HepG2 (cell line): ENCODE results near the gene ABCG2. TPM values are rescaled to one million over a fixed set of nuclear protein-coding genes. Genes with fewer than 3 reads are reported as not detected.

ENCODE experiments used
- ATAC-seq: fragments of 200-7000 bp; cut with Tn5 transposase; 3 replicates; pipeline ENCODE4 v1.9.1; 2020; ENCODE audit warnings: mild to moderate bottlenecking, moderate library complexity
- BruUV-seq: library from RNA; stranded (reverse); fragments of 400-500 nt; replicated peaks from 2 replicates; lab custom pipeline; 2021; lab: Mats Ljungman, UMichigan
- CTCF ChIA-PET: fragments of 300-600 bp; formaldehyde crosslinking; extraction: SDS; loops from one replicate; lab custom pipeline; 2021; ENCODE audit warnings: low total read pairs, inconsistent platforms, low intra/inter-chr PET ratio; lab: Yijun Ruan, JAX
- POLR2A ChIA-PET: fragments of 350-600 bp; sonication (Branson Sonifier 250); formaldehyde crosslinking; loops from one replicate; lab custom pipeline; 2020; ENCODE audit warnings: antibody characterized with exemption, inconsistent platforms; lab: Yijun Ruan, JAX
- DNase-seq: peaks from one replicate; pipeline ENCODE4 v3.0.0-alpha.2; 2015; ENCODE audit warnings: low spot score
- FAIRE-seq: peaks from 3 replicates; lab custom pipeline; 2011; peaks lifted over from hg19 to GRCh38; lab: Jason Lieb, UNC
- H2AFZ ChIP-seq: one replicate; pipeline ENCODE4 v1.6.1; 2011; ENCODE audit warnings: low read length, inconsistent platforms
- H3K27ac ChIP-seq: fragments of 300-600 bp; 3 replicates; pipeline ENCODE4 v1.8.0; 2011; ENCODE audit warnings: mixed run types, mild to moderate bottlenecking, mixed read lengths, low read length, inconsistent platforms; ENCODE audit not compliant: insufficient read depth; ENCODE audit errors: extremely low read length
- H3K27me3 ChIP-seq, 2 experiments: fragments of 200-600 bp in 1 of 2; 2 replicates in 1 of 2; 3 replicates in 1 of 2; pipeline versions ENCODE4 v1.6.0 to v1.8.0; 2011; ENCODE audit warnings: low read length in 2 of 2, mild to moderate bottlenecking in 2 of 2, moderate library complexity in 2 of 2, inconsistent platforms in 1 of 2; ENCODE audit not compliant: insufficient read depth in 2 of 2, control insufficient read depth in 1 of 2
- H3K36me3 ChIP-seq, 2 experiments: fragments of 200-600 bp in 1 of 2; replicated peaks in 1 of 2; 2 replicates in 1 of 2; 3 replicates in 1 of 2; pipeline versions ENCODE4 v1.5.1 to v1.8.0; 2011; ENCODE audit warnings: low read length in 2 of 2, inconsistent platforms in 1 of 2; ENCODE audit not compliant: insufficient read depth in 2 of 2, control insufficient read depth in 1 of 2
- H3K4me1 ChIP-seq: 2 replicates; pipeline ENCODE4 v1.5.1; 2012; ENCODE audit warnings: low read length, inconsistent platforms; ENCODE audit not compliant: insufficient read depth
- H3K4me2 ChIP-seq: 2 replicates; pipeline ENCODE4 v1.6.0; 2011; ENCODE audit warnings: low read depth, low read length, inconsistent platforms
- H3K4me3 ChIP-seq, 3 experiments: fragments of 200-600 bp in 1 of 3; sonication (generic), shearing (Covaris generic) in 1 of 3; replicated peaks in 1 of 3; 2 replicates each; pipeline ENCODE4 v1.5.1; 2011 to 2016; ENCODE audit warnings: low read length in 3 of 3, inconsistent platforms in 2 of 3, low read depth in 2 of 3, mild to moderate bottlenecking in 2 of 3, control low read depth in 1 of 3, mixed read lengths in 1 of 3; ENCODE audit not compliant: insufficient read depth in 1 of 3
- H3K79me2 ChIP-seq: one replicate; pipeline ENCODE4 v1.6.1; 2011; ENCODE audit warnings: low read length, inconsistent platforms; ENCODE audit not compliant: insufficient read depth
- H3K9ac ChIP-seq: 2 replicates; pipeline ENCODE4 v1.6.0; 2011; ENCODE audit warnings: mild to moderate bottlenecking, low read depth, low read length, inconsistent platforms; ENCODE audit not compliant: insufficient read depth
- H3K9me3 ChIP-seq: 2 replicates; pipeline ENCODE4 v1.5.1; 2012; ENCODE audit warnings: mild to moderate bottlenecking, low read length
- H4K20me1 ChIP-seq: 2 replicates; pipeline ENCODE4 v1.6.0; 2011; ENCODE audit warnings: inconsistent platforms, mild to moderate bottlenecking, low read length, moderate library complexity; ENCODE audit not compliant: insufficient read depth
- GABPA ChIP-seq, 2 experiments: IDR thresholded peaks; 2 replicates each; pipeline ENCODE4 v1.6.1; 2011 to 2016; ENCODE audit warnings: low read depth in 2 of 2, low read length in 1 of 2, missing biosample characterization in 1 of 2, missing genetic modification characterization in 1 of 2
- ISL2 ChIP-seq: sonication (generic); formaldehyde crosslinking; IDR thresholded peaks from 2 replicates; pipeline ENCODE4 v1.5.0; 2020; ENCODE audit warnings: missing genetic modification reagents
- LCORL ChIP-seq, 2 experiments: fragments of 450-650 bp in 1 of 2; sonication (generic) in 1 of 2; formaldehyde crosslinking in 1 of 2; IDR thresholded peaks; 2 replicates each; pipeline versions ENCODE4 v1.5.0 to v1.6.1; 2017 to 2020; ENCODE audit warnings: antibody characterized with exemption in 1 of 2, missing genetic modification reagents in 1 of 2
- SMARCC2 ChIP-seq: fragments of 450-650 bp; IDR thresholded peaks from 2 replicates; pipeline ENCODE4 v1.6.1; 2017; ENCODE audit warnings: antibody characterized with exemption, mild to moderate bottlenecking
- TEAD3 ChIP-seq: optimal IDR thresholded peaks from 2 replicates; pipeline ENCODE3; 2016; ENCODE audit warnings: borderline replicate concordance
- ZFP36L1 ChIP-seq: sonication (generic); formaldehyde crosslinking; IDR thresholded peaks from 2 replicates; pipeline ENCODE4 v1.8.0; 2022; ENCODE audit warnings: mild to moderate bottlenecking, missing genetic modification reagents, moderate library complexity
- ZNF468 ChIP-seq: sonication (generic); formaldehyde crosslinking; IDR thresholded peaks from 2 replicates; pipeline ENCODE4 v1.8.0; 2022; ENCODE audit warnings: mild to moderate bottlenecking, moderate library complexity, missing genetic modification reagents
- WGBS: methylation state at CpG from one replicate; pipeline ENCODE4 v1.1.6; 2017; ENCODE audit warnings: low lambda C conversion rate; 5-methylcytosine and 5-hydroxymethylcytosine counted together
- in situ Hi-C: cut with HindIII; loops from 2 replicates; pipeline ENCODE4 v1.10.0; 2017; ENCODE audit warnings: low pct_unique_long_range_greater_than_20kb; ENCODE audit not compliant: extremely low pct_ligation_motif_present
- intact Hi-C: fragments of 100-400 bp; cut with micrococcal nuclease; formaldehyde crosslinking; loops from one replicate; pipeline ENCODE4 v1.10.0; 2022; ENCODE audit not compliant: unreplicated experiment
- polyA plus RNA-seq, 8 experiments: library from polyadenylated mRNA; depleted of rRNA in 3 of 8; stranded (reverse) in 7 of 8; unstranded in 1 of 8; fragments of >200 nt; fragmentation: Illumina TruSeq in 4 of 8; extraction: Trizol in 4 of 8; gene quantifications; 2 replicates each; pipeline versions ENCODE4 v1.2.1 to v1.2.3, GENCODE V29; 2011 to 2016; ENCODE audit warnings: low read depth in 4 of 8, missing spikeins in 1 of 8, mixed read lengths in 1 of 8; ENCODE audit not compliant: insufficient read depth in 1 of 8
- total RNA-seq, 5 experiments: library from RNA; depleted of rRNA; stranded (reverse); fragments of >200 nt; fragmentation: Illumina TruSeq; extraction: Trizol; gene quantifications; 2 replicates each; pipeline ENCODE4 v1.2.3, GENCODE V29; 2016; ENCODE audit warnings: low read depth in 1 of 5
- TF ChIP-seq, protein P1 (sequence below): sonication (generic); formaldehyde crosslinking; IDR thresholded peaks from 2 replicates; pipeline ENCODE4 v1.8.1; 2023; ENCODE audit warnings: missing genetic modification reagents, inconsistent platforms, borderline replicate concordance
- TF ChIP-seq, protein P2 (sequence below): sonication (generic); formaldehyde crosslinking; IDR thresholded peaks from 2 replicates; pipeline ENCODE4 v1.8.1; 2023; ENCODE audit warnings: mild to moderate bottlenecking, moderate library complexity, missing genetic modification reagents
- TF ChIP-seq, protein P3 (sequence below): sonication (generic); formaldehyde crosslinking; IDR thresholded peaks from 2 replicates; pipeline ENCODE4 v1.5.0; 2020; ENCODE audit warnings: mild to moderate bottlenecking, missing genetic modification reagents

ABCG2 gene
- total and polyA plus RNA-seq, 2 of the 13 experiments (the other 11 are each of a cell fraction or from before 2014, with no cell fraction given), result 10.0 to 15.7 TPM

DNA sequence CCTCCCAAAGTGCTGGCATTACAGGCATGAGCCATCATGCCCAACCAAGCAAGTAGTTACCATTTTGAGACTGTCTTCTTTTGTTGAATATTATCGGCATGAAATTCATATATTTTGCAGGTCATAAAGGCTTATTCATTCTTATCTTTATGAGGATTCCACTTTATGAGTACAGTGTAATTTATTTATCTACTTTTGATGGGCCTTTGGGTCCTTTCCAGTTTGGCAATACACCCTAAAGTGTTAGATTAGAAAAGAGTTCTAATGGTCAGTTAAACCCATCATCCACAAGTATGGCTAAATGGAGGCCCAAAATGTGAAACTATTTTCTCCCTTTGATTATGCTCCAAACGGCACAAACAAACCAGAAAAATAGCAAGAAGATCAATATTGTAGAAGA, 10.9 kb upstream of the ABCG2 start:
- in situ Hi-C loops, result no loop called here
- Histone ChIP-seq H3K27me3 (no peaks in the 10 kb centered on the region; a peak in 1 of 5 replicates), H3K36me3 (no peaks in the 10 kb centered on the region), H3K79me2 (no peaks in the 10 kb centered on the region), H3K9me3 (no peaks in the 10 kb centered on the region), H3K4me3 (no peak overlapping the region), H3K9ac (no peak overlapping the region), H3K4me1 (peaks cover 9% of the 10 kb centered on the region), H2AFZ (no peak overlapping the region), H3K4me2 (no peak overlapping the region), H4K20me1 (no peaks in the 10 kb centered on the region), H3K27ac (no peak overlapping the region)
- ChIA-PET POLR2A (no interaction called here), CTCF (no interaction called here)
- DNase-seq, result no peak
- no peak for ATAC-seq
- intact Hi-C loops, result no loop called here
- 17% methylated on average over 2 of the region's 2 CpGs for WGBS
- FAIRE-seq, result no peak
- TF ChIP-seq, protein P1, sequence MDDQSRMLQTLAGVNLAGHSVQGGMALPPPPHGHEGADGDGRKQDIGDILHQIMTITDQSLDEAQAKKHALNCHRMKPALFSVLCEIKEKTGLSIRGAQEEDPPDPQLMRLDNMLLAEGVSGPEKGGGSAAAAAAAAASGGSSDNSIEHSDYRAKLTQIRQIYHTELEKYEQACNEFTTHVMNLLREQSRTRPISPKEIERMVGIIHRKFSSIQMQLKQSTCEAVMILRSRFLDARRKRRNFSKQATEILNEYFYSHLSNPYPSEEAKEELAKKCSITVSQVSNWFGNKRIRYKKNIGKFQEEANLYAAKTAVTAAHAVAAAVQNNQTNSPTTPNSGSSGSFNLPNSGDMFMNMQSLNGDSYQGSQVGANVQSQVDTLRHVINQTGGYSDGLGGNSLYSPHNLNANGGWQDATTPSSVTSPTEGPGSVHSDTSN, result no peak
- TF ChIP-seq, protein P2, sequence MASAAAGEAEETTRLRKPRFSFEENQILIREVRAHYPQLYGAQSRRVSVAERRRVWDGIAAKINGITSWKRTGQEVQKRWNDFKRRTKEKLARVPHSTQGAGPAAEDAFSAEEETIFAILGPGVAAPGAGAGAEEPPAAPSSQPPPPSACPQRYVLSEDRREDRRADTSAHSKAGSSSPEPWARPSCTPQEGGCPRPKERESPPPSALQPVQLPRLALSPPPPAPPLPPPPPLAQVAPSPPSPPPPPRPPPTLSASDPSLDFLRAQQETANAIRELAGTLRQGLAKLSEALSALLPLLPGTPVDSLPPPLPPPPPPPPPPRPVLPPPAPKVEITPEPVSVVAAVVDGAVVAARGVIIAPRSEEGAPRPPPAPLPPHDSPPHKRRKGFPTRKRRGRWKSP (CRISPR knock-in tag), result no peak
- no peak for TF ChIP-seq GABPA (IDR thresholded peaks at IDR 0.05; ENCODE audit: low read depth, low read length)
- no peak for TF ChIP-seq GABPA (CRISPR knock-in tag; IDR thresholded peaks at IDR 0.05; ENCODE audit: low read depth)
- no peak for TF ChIP-seq ZNF468
- TF ChIP-seq, protein P3, sequence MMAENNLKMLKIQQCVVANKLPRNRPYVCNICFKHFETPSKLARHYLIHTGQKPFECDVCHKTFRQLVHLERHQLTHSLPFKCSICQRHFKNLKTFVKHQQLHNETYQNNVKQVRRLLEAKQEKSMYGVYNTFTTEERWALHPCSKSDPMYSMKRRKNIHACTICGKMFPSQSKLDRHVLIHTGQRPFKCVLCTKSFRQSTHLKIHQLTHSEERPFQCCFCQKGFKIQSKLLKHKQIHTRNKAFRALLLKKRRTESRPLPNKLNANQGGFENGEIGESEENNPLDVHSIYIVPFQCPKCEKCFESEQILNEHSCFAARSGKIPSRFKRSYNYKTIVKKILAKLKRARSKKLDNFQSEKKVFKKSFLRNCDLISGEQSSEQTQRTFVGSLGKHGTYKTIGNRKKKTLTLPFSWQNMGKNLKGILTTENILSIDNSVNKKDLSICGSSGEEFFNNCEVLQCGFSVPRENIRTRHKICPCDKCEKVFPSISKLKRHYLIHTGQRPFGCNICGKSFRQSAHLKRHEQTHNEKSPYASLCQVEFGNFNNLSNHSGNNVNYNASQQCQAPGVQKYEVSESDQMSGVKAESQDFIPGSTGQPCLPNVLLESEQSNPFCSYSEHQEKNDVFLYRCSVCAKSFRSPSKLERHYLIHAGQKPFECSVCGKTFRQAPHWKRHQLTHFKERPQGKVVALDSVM (CRISPR knock-in tag), result no peak
- TF ChIP-seq SMARCC2, result no peak
- TF ChIP-seq TEAD3 (CRISPR knock-in tag), result no peak
- no peak for TF ChIP-seq ISL2 (CRISPR knock-in tag)
- no peak for TF ChIP-seq LCORL (IDR thresholded peaks at IDR 0.05)
- TF ChIP-seq LCORL (CRISPR knock-in tag; IDR thresholded peaks at IDR 0.05), result no peak
- no peak for TF ChIP-seq ZFP36L1
- BruUV-seq, result no TSS peak
